HG03103 (cell line): ENCODE measurements around the gene CENPT.
A peak's percentile ranks its signal among the peaks of the same experiment; 100 is the strongest.

ENCODE experiments used
- ATAC-seq: cut with Tn5 transposase; IDR thresholded peaks from one replicate; pipeline ENCODE4 v1.9.1; 2021; ENCODE audit warnings: low read depth; ENCODE audit not compliant: unreplicated experiment

Gene CENPT

DNA sequence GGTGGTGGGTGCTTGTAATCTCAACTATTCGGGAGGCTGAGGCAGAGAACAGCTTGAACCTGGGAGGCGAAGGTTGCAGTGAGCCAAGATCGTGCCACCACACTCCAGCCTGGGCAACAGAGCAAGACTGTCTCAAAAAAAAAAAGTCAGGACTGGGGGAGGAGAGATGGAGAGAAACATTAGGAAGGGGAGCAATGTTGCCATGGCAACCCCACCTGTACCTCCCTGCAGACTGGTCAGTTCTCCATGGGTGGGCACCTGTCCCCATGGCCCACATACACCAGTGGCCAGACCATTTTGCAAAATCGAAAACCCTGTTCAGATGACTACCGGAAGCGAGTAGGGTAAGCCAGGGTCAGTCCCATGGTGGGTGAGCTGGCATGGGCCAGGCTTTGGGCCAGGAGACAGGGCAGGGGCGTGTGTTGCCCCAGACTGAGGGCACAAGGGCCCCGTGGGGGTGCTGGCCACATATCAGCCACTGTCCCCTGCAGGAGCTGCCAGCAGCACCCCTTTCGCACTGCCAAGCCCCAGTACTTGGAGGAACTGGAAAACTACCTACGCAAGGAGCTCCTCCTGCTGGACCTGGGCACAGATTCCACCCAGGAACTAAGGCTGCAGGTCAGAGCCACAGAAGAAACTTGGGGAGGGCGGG lies 26.8 kb downstream of the CENPT start:
- no peak for ATAC-seq

DNA sequence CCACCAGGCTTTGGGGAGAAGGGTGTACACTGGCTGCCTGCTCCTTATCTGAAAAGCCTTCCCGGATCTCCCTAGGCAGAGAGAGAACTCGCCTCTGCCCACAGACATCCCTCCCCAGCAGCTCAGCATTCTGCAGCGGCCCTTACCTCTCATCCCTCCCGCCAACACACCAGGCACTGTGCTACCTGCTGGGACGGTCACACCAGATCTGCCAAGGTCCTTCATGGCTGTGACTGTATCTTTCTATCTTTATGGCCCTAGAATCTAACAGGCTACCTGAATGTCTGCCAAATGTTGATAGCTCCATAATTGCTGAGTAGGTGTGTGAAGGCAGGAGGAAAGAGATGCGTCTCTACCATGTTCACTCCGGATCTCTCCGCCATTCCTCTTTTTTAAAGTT lies 32.9 kb downstream of the CENPT start:
- ATAC-seq, result no peak

DNA sequence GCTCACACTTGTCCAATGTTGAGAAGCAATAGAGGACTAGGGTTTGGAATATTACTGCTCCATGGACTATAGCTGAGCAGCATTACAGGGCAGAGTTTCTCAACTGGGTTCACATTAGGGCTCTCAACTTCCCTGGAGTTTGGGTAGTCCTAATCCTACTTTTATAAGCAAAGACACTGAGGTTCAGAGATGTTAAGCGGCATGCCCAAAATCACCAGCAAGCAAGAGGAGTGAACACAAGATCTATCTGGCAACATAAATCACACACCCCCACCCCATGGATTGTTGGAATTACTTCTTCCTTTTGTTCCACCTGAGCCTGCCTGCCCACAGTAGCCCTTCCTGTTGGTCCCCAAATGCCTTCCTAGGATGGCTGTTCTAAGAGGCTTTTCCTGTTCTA lies 35.6 kb downstream of the CENPT start:
- ATAC-seq, result no peak

DNA sequence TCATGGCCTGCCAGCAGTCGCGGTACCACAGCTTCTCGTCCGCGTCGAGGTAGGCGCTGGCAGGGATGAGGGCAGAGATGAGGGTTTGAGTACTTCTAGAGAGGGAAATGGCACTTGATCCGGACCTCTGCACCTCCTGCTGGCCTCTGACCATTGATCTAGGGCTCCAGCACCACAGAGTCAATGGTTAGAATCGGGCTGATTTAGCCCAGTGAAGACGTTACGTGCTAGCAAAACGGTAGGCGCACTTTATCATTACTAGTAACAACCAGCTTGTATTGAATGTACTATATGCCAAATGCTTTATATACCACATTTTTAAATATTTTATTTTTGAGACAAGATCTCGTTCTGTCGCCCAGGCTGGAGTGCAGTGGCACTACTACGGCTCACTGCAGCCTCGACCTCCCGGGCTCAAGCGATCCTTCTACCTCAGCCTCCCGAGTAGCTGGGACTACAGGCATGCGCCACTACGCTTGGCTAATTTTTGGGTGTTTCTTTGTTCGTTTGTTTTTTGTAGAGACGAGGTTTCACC lies 40.3 kb downstream of the CENPT start:
- ATAC-seq, result no peak

DNA sequence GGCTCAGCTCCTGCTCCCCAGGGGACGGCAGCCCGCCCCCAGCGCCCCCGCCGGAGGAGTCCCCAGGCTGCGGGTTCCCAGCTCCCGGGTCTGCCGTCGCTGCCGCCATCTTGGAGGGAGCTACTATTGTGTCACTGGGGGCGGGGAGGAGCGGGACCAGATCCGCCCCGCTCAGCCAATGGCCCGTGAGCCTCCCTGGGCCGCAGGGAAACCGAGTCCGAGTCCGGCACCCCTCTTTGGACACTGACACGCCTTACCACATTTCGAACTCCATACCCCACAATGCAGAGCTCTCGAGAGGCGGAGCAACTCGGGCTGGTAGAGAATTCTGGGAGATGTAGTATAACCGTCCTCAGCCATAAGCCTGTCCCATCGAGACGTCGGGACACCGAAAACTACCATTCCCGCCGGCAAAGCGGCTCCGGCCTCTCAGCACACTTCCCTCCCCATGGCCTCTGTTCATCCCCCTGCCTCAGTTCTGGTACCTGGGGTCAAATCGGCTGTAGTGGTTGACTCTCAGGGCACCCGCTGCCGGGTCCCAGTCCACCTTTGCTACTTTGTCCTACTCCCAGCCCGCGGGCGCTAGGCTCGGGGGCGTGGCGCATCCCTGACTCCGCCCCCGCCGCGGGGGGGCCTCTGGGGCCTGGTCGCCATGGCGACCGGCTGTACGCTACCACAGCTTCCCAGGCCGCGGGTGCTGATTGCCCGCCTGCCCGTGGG lies 40.9 kb downstream of the CENPT start, which contains the start of the genes RANBP10 and TSNAXIP1:
Gene RANBP10, minus strand, starts transcription at position 133 of the 720 bp plus-strand sequence. Its CDS starts 24 bp downstream, at position 109.
Gene TSNAXIP1, plus strand, starts transcription at position 462 of the 720 bp plus-strand sequence. CDS start 261 bp downstream, outside the sequence.
- peak; percentile 83 for ATAC-seq

DNA sequence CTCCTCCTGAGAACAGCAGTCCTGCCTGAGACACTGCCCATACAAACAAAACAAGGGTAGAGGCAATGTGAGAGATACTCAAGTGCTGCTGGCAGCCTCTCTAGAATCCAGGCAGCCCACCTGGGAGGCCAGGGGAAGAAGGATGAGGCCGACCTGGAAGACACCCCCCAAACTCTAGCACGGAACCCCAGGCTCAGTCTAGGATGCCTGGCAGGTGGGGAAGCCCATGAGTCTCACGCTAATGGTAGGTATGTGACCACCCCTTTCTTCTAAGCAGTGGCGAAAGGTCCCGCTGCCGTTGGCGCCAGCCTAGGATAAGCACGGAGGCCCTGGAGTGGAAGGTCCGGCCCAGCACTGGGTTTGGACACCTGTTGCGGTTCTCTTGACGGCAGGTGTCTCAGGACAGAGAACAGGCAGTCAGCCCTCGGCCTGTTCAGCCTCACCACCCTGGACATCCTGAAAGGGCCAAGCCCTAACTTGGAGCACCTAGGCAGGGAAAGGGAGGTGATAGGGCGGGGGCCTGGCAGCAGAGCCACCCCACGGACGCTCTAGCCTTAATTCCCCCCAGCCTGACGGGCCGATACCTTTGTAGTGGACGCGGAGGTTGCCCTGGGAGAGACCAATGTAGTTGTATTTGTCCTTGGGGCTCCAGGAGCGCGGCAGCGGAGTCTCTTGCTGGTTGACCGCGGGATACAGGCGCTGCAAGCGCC lies 41.6 kb downstream of the CENPT start:
- ATAC-seq, result peak; percentile 1

DNA sequence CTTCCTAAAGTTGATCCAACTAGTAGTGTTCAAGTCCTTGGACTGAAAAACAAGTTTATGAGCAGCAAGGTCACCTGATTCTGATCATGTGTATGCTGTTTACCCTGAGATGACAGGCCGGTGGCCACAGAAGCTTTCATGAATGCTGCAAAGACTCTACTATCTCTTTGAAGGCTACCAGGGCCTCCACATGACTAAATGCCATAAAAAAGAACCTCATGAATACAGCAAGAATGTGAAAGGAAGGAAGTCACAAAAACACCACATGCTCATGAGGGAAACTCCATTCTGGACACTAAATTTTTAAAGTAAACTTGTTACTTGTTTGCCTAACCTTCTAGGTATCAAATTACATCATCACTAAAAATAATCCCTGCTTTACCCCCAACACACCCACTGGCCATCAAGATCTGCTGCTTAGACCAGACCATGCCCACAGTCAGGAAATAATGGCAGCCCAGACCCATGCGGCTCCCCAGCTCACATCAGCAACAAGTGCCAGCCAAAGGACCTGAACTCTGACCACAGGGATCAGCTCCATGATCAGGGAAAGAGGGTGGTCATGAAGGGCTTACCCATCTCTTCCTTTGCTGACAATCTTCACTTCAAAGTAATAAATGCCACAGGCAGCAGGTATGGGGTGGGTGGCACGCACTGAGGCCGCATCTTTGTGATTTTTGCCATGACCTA lies 42.5 kb downstream of the CENPT start:
- no peak for ATAC-seq

DNA sequence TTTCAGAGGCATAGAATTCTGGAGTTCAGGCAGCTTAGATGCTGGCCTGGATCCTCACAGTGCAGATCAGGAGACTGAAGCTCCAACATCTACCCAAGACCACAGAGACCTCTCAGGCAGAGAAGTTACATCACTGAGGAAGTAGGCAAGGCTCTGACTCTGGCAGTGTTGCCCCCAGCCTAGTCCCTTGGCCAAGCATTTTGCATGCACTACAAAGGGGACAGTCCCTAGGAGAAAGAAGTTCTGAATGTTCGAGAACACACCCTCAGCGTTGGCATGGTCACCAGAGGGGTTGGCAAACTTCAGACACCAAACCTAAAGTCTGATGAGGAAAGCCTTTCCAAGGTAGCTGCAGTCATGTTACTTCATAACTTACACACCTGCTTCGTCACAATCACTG lies 43.6 kb downstream of the CENPT start:
- no peak for ATAC-seq

DNA sequence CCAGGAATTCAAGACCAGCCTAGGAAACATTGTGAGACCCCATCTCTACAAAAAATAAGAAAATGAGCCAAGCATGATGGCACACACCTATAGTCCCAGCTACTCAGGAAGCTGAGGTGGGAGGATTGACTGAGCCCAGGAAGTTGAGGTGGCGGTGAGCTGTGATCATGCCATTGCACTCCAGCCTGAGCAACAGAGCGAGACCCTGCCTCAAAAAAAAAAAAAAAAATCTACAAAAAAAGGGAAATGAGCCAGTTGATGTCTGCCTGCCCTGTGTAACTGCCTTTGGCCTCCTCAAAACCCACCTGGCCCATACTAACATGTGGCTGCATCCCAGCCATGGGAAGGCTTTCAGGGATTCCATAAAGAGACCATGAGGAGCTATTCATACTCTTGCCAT lies 45.6 kb downstream of the CENPT start:
- ATAC-seq, result no peak

DNA sequence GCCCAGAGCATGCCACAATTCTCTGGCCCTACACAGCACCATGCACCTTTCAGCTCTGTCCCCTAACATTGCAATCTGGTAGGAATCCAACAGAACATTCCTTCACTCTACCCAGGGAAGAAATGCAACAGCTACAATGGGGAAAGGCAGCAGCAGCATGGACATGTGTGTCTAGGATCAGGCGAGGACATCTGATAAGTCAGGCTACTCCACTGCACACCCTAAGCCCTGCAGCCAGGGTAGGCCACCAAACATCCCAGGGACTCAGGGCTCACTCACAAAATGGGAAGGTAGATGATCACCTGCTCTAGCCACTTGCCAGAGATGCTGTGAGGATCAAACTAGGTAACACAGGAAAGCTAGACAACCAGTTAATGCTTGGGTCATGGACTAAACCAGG lies 46.3 kb downstream of the CENPT start:
- ATAC-seq, result no peak

DNA sequence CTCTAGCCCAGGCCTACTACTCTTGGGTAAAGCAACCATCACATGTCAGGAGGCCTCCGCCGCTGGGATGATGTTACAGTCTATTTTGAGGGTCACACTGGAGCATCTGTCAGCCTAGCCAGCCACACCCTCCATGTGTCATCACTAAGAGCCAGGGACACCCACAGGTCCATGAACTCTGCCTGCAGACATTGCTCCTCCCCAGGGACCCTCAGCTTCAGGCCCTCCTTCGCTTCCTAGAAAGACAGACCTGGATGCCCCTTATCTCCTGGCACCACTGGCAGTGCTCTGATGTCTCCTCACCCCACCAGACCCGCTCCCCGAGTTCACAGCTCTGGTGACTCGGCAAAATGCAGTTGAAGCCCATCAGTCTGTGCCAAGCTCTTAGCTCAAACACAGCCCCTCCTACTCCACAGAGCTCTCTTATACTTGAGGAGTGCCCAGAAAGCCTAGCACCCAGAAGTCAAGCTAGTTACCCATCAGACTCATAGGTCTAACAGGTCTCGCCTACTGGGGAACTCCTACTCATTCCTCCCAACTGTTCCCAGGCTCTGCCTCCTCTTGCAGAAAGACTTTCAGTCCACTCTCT lies 47.1 kb downstream of the CENPT start:
- ATAC-seq, result no peak

DNA sequence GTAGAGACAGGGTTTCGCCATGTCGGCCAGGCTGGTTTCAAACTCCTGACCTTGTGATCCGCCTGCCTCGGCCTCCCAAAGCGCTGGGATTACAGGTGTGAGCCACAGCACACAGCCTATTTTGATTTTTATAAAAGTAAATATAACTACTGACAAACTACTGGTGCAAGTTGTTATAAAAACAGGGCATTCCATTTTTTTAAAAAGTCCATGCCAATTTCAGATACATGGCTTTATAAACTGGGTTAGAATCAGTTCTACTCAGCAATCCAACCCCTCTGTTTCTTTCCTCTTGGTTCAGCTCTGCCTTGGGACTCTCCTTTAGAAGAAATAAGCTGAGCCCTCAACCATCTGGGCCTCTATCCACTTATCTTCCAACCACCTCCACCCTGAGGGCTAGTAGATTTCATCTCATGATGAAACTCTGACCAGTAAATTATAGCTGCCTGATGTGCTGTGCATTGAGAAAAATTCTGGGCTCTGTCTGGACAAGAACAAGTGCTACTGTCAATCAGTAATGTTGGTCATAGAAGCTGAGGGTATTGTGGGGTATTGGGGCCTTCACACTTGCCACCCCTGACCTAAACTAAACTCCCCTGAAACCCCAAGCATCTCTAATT lies 51.3 kb downstream of the CENPT start:
- ATAC-seq, result no peak

DNA sequence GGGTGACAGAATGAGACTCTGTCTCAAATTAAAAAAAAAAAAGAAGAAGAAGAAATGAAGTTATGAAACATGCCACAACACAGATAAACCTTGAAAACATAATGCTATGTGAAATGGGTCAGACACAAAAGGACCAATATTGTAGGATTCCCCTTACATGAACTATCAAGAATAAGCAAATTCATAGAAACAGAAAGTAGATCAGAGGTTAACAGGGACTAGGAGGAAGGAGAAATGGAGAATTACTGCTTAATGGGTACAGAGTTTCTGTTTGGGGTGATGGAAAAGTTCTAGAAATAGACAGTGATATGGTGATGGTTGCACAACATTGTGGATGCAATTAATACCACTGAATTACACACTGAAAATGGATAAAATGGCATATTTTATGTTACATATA lies 57.4 kb downstream of the CENPT start:
- ATAC-seq, result no peak

DNA sequence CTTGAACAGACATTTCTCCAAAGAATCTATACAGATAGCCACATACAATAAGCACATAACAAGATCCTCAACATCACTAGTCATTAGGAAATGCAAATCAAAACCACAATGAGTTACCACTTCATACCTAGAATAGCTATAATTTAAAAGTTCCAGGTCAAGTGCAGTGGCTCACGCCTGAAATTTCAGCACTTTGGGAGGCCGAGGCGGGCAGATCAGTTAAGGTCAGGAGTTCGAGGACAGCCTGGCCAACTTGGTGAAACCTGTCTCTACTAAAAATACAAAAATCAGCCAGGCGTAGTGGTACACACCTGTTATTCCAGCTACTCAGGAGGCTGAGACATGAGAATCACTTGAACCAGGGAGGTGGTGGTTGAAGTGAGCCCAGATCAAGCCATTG lies 61.0 kb downstream of the CENPT start:
- ATAC-seq, result no peak

DNA sequence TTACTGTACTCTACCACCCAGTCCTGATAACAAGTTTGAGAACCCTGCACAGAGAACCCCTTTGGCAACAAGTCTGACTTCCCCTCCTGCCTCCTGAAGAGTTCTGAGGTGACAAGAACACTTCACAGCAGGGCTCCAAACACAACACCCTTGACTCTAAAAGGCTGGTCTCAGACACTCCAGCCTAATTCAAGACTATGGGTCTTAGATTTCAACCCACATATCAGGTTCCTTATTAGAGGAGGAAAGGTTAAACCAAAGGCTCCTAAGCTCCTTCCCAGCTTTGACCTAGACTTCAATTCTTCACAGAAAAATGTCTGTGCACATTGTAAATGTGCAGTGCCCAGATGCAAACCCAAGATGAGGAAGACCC lies 64.2 kb downstream of the CENPT start:
- no peak for ATAC-seq

DNA sequence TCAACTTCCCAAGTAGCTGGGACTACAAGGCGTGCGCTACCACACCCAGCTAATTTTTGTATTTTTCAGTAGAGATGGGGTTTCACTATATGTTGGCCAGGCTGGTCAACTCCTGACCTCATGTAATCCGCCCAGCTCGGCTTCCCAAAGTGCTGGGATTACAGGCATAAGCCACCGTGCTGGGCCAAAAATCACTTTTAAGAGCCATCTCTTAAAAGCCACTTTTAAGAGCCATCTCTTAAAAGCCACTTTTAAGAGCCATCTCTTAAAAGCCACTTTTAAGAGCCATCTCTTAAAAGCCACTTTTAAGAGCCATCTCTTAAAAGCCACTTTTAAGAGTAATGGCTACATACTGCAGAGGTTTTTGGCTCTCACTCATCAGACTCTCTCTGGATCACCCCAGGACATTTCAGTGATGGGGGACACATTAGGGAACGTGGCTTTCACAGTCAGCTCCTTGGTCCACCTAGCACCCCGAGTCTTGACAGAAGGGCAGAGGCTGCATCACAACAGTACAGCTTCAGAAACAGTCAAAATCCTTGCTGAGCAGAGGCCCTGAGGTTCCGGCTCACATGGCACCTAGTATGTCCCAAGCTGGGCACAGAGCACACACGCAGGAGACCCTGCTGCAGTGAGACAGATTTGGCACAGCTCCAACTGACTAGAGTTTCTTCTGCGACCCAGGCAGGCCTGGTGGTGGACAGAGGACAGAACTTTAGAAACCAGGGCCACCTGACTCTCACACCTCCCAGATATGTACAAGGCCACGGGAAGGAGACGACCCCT lies 64.7 kb downstream of the CENPT start:
- ATAC-seq, result no peak

DNA sequence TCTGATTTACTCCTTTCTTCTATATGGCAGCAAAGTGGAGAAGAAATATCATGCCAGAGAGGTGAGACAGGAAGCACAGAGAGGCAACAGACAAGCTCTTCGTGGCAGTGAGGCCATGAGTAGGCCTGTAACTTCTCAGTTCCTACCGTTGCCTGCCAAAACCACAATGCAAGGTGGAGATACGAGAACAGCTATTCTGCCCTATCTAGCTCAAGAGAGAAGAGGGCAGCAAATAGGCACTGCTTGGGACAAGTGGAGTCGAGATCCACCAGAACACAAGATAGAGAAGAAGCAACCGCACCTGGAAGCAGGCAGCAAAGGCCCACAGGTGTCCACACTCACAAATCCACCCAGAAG lies 66.0 kb downstream of the CENPT start:
- ATAC-seq, result no peak

DNA sequence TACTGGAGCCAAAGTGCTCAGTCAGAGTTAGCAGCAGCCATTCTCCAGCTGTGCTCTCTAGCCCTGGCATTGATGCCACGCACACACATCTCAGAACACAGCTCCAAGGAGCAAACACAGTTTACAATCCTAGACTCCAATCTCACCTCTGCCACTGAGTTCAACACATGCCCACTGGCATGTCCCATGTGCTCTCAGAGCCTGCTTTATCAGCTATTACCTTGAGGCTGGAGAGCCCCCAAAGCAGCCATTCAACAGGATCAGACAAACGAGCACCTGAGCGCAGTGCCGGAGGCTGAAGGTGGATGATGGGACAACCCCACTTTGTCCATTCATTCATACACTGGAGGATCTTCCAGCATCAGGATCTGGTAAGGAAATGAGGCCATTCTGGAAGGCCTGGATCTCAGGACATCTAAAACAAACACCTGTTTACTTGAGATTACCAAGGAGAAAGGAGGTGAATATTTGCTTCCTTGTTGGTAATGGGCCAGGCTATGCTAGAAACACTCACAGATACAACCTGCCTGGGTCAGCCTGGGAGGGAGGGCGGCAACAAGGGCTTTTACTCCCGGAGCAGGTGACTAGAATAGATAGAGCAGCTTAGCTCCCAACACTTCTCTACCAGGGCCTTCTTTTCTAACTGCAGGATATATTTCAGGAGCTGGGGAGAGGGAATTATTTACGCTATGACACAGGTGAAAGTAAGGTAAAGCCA lies 66.5 kb downstream of the CENPT start:
- ATAC-seq, result no peak
